Activated gamma-delta T cell (primary cell): ENCODE measurements around the gene FAR2.
"Not testable (repeated sequence)": the region's sequence is repeated elsewhere in the genome, so short reads cannot be mapped to it uniquely, and the experiment has no call there.

Experiments
- DNase-seq: peaks from one replicate; lab custom pipeline; 2025; lab: John Stamatoyannopoulos, UW

FAR2 gene

DNA sequence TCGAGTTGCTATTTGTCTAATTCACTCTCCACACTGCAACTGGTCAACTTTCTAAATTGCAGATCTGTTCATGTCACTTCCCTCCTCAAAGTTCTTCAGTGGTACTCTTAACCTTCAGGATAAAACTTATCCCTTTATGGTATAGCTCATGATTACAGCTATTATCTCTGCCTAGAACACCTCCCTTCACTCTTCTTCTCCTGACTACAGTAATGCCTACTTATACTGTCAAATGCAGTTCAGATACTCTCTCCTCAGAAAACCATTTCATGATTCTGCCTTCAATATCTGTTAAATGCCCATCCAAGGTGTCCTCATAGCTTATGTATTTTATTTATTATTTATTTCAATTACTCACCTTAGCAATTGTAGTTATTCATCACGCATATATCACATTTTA, 85.5 kb downstream of the FAR2 start:
- no peak for DNase-seq

DNA sequence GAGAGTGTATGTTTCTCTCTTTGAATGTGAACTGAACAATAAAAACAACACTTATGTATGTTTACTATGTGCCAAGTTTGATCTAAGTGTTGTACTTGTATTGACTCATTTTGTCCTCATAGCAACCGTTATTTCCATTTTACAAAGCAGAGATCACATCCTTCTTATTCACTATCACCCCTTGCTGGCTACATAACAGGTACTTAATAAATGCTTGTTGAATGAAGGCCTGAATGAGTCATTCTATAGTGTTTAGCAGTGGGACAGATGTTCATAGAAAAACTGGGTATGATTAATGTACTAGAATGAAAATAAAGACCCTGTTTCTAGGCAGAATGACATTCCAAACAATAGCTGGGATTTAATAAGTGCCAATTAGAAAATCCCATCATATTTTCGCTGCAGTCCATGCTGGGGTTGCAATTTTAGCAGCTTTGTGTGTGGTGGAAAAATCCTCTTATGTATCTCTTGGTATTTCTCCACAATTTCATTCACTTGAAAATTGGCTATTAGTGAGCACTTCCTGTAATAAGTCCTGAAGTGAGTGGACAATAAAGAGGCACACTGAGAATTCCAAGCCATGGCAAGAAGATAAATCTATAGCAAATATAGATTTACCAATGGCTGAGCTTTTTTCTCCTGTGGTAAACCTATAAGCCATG, 86.0 kb downstream of the FAR2 start:
- no peak for DNase-seq

DNA sequence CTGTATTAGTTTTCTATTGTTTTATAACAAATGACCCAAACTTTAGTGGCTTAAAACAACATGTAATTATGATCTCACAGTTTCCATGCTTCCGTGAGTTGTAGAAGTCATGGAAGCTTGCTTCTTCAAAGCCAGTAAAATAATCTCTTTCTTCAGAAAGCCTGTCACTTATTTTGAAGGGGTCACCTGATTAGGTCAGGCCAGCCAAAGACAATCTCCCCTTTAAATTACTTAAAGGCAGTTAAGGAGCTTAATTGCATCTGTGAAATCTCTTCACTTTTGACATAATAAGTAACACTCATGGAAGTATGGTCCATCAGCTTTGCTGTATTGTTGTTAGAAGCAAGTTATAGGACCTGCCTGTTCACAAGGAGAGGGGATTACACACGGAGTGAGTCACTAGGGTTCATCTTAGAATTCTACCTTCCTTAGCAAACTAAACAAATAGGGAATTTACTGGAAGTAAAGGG, 89.8 kb downstream of the FAR2 start:
- no peak for DNase-seq

DNA sequence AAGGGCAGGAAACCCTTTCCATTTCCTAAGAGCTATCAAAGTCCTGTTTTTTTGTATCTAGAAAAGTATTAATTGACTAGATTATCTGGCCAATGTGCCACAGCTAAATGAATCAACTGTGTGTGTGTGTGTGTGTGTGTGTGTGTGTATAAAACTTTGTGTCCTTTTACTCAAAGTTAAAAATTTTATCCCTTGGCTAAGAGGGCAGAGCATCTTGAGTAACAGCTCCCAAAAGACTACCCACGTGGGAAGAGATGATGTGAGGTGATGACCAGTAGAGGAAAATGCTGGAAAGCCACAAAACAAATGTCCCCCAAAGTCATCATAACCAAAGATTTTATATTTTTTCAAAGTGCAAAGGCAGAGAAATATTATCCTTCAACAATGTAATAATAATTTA, 90.3 kb downstream of the FAR2 start:
- no peak for DNase-seq

DNA sequence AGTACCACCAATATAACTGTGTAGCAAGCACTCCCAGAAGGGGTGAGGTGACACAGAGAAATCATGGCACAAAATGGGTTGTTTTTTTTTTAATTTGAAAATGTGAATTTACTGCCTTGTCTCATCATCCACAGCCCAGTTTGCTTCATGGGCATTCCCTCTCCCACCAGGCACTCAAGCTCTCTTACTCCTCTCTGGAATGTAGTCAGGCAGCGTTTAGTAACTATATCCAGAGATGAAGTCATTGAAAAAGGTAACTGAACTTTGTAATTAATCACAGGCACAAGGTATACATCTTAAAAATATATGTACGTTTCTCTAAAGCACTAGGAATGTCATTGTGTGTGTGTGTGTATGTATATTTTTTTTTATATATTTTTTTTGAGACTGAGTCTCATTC, 91.4 kb downstream of the FAR2 start:
- no peak for DNase-seq

DNA sequence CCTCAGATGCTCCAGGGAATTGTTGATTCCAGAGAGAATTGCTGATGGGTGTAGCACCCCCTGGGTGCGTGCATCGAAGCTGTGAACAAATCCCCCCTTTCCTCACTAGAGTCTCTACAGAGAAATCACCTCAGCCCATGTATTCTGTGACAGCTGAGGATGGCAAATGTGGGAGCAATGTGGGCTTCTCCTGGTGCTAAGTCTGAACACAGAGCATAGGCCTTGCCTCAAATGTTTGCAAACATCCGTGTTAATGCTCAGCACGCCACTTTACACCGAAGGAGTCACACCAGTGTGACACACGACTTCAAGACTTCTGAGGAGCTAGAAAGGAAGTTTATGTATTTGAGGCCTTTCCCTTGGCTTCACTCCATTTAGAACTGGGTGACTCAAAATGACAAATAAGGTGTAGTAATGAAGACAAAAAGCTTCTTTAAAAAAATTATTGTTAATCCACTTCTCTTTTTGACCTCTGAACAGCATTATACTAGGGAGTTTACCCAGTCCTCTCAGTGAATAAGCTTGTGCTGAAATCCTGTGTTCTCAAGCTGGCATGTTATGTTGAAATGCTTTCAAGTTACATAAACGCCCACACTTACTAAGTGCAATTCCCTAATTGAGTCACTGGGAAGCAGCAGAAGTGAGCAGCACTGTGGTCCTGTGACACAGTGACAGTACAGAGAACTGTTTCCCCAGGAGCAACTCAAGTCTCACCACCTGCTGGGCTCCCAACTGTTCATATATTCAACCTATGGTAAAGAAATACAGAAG, 92.9 kb downstream of the FAR2 start:
- no peak for DNase-seq

DNA sequence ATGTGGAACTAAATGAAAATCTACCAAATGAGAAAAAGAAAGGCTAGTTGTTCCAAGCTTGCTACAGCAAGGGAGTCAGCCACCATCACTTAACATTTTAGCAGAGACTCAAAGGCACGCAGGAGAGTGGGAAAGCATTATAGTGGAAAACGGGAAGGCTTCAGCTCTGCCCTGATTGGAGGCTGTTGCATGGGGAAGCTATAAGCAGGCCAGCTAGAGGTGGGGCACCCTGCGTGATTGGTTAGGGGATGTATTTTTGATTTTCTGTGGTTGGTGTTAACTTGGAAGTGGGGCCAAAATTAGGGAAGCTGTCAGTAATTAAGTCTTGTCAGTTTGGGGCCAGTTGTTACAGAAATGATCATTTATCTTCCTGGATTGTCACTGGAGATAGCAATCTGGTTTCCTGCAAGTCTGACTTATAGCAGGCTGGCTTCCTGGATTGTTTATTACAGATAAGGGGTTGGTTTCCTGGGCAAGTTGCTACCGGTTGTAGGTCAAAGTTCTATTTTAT, 93.9 kb downstream of the FAR2 start:
- no peak for DNase-seq

DNA sequence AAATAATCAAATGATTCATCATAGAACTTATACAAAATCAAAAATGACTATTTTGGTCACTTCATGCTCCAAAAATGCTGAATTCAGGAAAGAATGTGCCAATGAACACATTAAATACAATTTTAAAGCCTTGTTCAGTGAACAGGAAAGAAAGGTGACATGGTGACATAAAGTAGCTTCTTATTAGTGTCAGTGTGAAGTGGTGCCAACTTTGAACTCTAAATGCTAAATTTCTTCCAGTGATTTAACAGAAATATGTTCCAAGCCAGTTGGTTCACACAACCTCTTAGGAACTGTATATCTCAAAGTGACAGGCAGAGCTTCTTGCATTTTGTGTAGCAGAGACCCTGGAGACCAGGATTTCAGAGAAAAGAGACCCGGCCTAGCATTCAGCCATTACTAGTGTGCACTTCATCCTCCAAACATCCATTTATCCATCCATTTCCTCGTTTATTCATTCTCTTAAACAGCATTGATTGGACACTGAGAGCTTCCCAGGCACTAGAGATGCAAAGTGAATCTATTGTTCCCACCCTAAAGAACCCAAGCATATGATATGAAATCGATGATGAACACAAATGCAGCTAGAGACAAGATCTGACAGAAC, 95.2 kb downstream of the FAR2 start:
- no peak for DNase-seq

DNA sequence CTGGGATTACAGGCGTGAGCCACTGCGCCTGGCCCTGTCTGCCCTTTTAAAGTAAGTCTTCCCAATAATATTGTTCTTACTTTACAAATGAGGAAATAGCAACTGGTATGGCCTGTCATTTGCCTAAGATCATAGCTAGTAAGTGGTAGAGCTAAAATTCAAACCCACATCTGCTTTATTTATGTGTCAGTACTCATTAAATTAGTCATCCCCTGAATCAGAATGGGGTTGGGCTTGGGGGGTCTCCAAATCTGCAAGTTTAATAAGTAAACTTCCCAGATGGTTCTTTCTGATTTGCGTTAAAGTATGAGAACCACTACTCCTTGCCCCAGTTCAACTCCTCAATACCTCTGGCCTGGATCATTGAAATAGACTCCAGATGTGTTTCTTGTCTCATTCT, 96.2 kb downstream of the FAR2 start:
- no peak for DNase-seq

DNA sequence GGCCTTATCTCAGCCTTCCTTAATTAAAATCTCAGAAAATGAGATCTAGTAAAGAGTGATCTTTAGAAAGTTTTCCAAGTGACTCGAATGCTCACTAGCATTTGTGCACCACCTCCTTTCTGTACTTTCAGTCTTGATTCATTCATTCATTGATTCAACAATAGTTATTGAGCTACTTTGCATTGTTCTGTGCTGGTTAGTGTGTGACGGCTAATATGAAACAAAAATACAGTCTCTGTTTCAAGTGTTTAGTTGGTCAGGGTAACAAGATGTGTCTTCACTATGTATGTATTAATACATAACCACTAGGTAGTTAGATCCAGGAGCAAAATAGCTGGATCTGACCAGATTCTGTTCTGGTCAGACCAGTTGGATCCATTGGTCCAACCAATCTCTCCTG, 100.9 kb downstream of the FAR2 start:
- no peak for DNase-seq

DNA sequence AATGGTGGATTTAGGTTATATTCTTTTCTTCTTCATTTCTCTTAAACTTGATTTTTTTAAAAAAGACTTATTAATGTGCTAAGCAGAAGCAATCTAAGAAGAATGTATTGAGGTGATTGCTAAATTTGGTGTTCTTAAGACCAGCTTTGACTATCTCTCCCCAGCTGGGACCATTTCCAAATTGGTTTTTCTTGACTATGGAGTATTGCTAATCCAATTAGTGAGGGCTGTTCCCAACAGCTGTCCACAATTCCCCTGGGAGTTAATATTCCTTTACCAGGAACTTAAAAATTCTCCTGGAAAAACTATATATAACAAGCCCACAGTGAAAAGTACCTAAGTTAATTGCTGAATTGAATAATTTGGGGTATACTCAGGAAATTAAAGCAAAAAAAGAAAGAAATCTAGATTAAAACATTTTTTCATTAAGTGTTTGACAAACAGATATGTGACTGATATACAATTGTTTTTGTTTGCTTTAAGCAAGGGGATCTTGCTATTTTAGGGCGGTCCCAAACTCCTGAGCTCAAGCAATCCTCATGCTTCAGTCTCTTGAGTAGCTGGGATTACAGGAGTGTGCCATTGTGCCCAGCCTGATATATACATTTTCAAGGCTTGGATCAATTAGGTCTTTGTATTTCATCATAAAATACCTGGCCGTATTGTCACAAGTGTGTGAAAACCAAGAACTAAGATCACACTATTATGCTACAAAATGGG, 105.0 kb downstream of the FAR2 start:
- no peak for DNase-seq

DNA sequence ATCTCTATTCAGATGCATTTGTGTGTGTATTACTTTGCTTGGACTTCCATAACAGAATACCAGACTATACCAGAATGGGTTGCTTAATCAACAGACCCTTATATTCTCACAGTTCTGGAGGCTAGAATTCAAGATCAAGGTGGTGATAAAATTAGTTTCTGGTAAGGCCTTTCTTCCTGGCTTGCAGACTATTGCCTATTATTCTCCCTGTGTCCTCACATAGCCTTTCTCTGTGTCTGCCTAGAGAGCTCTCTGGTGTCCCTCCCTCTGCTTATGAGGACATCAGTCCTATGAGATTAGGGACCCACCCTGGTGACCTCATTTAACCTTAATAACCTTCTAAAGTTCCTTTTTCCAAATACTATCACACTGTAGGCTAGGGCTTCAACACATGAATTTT, 106.0 kb downstream of the FAR2 start:
- no peak for DNase-seq

DNA sequence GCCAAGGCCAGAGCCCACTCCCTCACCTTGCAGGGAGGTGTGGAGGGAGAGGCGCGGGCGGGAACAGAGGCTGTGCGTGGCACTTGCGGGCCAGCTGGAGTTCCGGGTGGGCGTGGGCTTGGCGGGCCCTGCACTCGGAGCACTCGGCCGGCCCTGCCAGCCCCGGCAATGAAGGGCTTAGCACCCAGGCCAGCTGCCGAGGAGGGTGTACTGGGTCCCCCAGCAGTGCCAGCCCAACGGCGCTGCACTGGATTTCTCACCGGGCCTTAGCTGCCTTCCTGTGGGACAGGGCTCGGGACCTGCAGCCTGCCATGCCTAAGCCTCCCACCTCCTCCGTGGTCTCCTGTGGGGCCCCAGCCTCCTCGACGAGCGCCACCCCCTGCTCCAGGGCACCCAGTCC, 107.5 kb downstream of the FAR2 start:
- no peak for DNase-seq

DNA sequence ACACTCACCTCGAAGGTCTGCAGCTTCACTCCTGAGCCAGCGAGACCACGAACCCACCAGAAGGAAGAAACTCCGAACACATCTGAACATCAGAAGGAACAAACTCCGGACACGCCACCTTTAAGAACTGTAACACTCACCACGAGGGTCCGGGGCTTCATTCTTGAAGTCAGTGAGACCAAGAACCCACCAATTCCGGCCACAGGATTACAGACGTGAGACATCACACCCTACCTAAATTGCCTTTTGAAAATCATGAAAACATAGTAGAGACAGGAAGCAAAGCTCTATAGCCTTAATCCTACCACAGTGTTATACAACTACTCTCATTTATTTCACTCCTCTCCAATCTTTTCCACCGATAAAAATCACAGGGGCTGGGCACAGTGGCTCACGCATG, 108.6 kb downstream of the FAR2 start:
- not testable (repeated sequence) for DNase-seq

DNA sequence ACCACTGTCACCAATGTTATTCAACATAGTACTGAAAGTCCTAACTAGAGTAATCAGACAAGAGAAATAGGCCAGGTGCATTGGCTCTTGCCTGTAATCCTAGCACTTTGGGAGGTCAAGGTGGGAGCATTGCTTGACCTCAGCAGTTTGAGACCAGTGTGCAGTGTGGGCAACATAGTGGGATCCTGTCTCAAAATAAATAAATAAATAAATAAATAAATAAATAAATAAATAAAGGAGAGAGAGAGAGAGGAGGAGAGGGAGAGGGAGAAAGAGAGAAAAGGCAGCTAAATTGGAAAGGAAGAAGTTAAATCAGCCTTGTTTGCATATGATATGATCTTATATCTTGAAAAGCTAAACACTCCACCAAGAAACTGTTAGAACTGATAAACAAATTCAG, 115.3 kb downstream of the FAR2 start:
- DNase-seq: no peak

DNA sequence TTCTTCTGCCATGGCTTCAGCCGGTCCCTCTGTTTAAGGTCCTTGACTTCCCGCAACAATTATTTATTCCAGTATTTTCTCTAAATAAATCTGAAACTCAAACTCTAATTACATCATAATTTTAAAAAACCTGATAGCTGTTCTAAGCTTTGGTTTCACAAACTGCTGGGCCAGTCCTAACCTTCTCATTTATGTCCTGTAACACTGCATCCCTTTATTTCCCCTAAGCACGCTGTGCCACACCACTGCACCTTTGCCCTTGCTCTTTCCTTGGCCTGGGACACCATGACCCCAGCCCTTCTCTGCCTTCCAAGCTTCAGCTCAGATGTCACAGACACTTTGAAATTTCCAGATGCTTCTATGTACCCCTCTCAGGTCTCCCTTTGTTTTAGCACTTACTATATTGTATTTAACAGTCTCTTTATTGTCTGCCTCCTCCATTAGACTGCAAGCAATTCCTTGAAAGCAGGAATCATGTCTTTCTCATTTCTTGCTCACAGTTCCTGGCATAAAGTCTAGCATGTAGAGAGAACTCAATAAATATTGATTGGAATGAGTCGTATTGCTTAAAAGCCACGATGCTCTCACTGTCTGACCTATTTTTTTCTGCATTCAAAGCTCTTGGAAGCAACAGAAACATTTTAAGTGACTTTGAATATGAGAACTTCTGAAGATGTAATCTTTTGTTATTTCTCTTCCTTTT, 120.8 kb downstream of the FAR2 start:
- DNase-seq: no peak

DNA sequence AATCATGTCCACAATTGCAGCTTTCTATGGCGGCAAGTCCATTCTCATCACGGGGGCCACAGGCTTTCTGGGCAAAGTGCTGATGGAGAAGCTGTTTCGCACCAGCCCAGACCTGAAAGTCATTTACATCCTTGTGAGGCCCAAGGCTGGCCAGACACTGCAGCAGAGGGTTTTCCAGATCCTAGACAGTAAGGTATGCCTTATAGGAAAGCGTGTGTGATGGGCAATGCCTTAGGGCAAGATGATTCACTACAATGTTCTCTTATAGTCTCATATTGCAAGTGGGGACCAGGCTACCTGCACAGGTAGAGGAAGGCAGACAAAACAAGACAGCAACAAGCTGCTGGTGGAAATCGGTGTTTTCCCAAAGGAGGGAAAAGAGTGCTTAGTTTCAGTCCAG, 121.4 kb downstream of the FAR2 start:
- no peak for DNase-seq

DNA sequence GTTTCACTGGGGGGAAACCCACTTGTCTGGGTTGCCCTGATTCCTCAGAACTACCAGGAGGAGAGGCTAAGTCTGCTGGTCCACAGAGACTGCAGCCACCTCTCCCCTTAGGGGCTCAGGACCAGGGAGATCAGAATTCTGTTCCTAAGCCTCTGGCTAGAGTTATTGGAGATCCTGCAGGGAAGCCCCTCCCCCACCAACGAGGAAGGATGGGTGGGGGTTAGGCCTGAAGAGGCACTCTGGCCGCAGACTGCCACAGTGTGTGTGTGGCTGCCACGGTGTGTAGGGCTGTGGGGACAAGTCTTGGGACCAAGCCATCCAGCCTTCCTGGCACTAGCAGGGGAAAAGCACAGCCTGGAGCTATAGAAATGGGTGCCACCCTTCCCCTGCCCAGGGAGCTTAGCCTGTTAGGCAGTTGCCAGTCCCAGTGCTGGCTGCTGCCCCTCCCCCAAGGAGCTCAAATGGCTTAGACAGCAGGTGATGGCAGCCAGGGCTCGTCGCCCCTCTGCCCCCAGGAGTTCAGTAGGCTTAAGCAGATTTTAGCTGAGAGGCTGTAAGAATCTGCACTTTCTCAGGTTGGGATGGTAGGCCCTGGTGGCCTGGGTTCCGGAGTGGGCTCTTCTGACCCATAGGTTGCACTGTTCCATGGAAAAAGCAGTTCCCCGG, 124.2 kb downstream of the FAR2 start:
- no peak for DNase-seq

DNA sequence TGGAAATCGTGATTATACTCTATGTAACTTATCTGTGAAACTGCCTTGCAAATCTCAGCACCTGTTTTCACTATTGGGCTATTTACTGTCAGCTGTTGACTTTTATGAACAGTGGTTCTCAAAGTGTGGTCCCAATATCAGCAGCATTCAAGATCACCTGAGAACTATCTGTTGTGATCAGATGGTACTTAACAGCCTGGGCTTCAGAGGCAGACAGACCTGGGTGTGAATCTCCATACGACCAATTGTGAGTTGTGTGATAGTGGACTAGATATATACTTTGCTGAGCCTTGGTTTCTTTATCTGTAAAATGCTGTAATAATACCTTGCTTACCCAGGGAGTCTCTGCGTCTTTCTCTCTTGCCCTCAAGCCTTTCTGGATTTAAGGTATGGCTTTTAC, 126.8 kb downstream of the FAR2 start:
- no peak for DNase-seq

DNA sequence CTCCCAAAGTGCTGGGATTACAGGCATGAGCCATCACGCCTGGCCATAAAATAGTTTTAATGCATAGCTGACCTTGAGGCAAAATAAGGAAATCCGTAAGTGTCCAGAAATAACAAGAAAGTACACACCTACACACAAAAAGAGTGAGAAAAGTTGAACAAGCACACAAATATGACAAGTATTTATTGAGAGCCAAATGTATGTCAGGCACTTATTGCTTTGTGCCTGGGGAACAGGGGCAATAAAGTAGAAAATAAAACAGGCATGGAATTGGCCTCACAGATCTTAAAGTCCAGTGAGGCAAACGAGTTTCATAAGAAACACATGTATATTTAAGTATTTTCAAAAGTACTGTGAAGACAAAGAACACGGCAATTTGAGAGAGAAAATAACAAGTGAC, 128.2 kb downstream of the FAR2 start:
- DNase-seq: no peak
